ENCODE measurements around the gene PBXIP1.

PBXIP1 gene

DNA sequence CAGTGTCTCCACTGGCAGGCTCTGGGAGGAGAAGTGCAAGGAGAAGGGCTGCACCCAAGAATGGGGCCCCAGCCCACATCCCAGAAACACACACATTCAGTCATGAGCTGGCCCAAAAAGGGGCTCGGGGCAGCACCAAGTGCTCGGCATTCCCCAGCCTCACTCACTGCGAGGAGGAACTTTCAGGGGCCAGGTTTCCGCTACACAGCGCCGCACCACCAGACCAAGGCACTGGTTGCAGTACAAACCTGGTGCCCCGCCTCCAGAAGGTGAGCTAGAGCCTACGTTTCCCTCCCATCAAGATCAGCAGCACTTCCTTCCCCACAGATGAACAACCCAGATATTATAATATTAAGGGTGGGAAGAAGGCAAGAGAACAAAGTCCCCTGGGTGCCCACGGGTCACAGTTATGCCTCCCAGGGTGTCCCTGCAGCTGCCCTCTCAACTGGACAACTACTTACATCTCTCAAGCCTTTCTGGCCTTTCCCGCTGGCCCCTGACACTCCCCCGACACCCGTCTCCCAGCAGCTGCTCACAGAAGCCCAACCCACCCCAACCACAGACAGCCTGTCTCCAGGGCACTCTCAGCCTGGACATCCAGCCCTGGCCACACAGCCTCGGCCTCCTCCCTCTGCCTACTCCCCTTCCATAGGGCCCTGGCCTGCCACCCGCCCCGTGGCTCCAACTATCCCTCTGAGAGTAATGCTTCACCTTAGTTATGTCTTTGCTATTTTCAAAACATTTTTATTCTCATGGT is 3.8 kb downstream of the PBXIP1 start:
- no peak for DNase-seq (ENCODE audit: low read depth)
- no peak overlapping the region for H3K4me3 ChIP-seq (replicated peaks; ENCODE audit: low read depth, low read length)
- TF ChIP-seq, protein P1, sequence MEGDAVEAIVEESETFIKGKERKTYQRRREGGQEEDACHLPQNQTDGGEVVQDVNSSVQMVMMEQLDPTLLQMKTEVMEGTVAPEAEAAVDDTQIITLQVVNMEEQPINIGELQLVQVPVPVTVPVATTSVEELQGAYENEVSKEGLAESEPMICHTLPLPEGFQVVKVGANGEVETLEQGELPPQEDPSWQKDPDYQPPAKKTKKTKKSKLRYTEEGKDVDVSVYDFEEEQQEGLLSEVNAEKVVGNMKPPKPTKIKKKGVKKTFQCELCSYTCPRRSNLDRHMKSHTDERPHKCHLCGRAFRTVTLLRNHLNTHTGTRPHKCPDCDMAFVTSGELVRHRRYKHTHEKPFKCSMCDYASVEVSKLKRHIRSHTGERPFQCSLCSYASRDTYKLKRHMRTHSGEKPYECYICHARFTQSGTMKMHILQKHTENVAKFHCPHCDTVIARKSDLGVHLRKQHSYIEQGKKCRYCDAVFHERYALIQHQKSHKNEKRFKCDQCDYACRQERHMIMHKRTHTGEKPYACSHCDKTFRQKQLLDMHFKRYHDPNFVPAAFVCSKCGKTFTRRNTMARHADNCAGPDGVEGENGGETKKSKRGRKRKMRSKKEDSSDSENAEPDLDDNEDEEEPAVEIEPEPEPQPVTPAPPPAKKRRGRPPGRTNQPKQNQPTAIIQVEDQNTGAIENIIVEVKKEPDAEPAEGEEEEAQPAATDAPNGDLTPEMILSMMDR (IDR thresholded peaks at IDR 0.05; ENCODE audit: low read length, missing control alignments), result no peak

DNA sequence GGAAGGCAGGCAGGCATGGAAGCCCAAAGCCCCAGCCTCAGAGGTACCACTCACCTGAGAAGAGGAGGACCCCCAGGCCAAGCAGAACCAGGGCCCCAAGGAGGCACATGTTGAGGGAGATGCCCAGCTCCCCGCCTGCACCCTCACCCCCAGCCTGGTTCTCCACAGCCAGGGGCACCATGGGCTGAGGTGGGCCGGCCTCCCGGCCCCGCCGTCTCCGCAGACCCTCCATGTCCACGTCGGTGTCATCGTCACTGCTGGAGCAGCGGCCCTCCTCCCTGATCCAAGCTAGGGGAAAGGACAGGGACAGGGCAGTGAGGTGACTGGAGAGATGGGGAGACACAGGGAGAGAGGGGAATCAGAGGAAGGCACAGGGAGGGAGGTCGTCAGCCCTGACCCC is 7.8 kb downstream of the PBXIP1 start:
- TF ChIP-seq, protein P1 (IDR thresholded peaks at IDR 0.05; ENCODE audit: low read length, missing control alignments), result no peak
- H3K4me3 ChIP-seq (replicated peaks; ENCODE audit: low read depth, low read length), result no peak overlapping the region
- no peak for DNase-seq (ENCODE audit: low read depth)

DNA sequence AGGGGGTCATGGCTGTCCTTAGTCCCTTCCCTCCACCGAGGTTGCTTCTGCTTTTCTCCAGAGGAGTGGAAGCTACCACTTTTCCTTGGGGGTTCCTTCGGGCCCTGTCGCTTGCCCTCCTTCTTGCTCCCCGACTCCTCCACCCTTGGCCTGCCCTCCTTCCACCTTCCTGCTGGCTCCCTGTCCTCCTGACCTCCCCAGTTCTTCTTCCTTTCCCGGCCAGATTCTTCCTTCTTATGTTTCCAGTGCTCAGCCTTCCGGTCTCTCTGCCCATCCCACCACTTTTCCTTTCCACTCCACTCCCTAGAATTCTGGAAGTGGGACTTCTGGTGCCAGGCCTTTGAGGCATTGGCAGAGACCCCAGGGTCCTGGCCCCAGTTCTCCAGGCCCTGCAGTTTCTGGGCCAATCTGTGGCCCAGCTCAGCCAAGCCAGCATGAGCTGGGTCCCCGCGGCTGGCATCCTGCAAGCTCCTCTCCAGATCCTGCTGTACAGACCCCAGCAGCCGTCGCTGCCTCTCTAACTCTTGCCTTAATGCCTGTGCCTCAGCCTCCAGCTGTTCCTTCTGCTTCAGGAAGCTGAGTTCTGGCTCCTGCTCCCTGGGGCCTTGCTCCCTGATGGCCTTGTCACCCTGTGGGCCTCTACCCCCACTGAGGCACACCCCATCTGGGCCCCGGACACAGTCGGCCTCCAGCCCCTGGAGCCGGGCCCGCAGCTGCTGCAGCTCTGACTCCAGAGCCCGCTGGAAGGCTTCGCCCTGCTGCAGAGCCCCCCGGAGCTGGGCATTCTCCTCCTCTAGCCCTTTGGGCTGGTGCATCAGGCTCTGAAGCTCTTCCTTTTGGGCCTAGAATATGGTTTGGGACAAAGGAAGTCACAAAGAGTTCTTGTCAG is 9.7 kb downstream of the PBXIP1 start:
- no peak overlapping the region for H3K4me3 ChIP-seq (replicated peaks; ENCODE audit: low read depth, low read length)
- TF ChIP-seq, protein P1 (IDR thresholded peaks at IDR 0.05; ENCODE audit: low read length, missing control alignments), result no peak
- no peak for DNase-seq (ENCODE audit: low read depth)

DNA sequence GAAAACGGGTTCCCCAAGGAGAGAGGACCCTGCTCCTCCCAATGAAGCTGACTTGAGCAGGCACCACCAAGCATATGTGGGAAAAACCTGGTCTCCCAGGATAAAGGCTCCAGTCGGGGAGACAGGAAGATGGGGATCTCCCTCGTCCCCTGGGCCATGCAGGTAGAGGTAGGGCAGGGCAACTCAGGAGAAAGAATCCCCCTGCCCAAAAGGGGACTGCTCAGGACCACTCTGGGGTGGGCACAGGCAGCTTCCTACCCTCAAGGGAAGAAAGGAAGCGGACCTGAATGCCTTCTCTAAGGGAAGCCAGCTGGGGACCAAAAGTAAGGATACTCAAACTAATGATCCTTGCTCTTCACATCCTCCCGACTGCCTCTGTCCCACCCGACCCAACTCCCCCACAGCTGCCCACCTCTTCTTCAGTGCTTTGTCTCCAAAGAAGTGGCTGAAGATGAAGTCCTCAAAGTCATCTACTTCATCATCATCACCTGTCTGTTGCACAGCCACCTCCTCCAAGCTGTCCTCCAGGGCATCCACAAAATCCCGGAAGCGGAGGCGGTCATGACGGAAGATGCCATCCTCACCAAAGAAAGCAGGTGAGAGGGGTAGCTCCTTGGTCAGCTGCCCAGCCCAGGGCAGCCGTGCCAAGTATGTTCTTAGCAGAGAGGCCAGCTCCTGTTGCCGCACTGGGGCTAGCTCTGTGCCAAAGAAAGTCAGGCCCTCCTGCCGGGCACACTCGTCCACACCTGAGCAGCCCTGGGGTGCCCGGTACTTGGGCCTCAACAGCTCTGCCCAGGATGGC is 10.5 kb downstream of the PBXIP1 start:
- H3K4me3 ChIP-seq (replicated peaks; ENCODE audit: low read depth, low read length), result no peak overlapping the region
- TF ChIP-seq, protein P1 (IDR thresholded peaks at IDR 0.05; ENCODE audit: low read length, missing control alignments), result no peak
- DNase-seq (ENCODE audit: low read depth), result no peak

DNA sequence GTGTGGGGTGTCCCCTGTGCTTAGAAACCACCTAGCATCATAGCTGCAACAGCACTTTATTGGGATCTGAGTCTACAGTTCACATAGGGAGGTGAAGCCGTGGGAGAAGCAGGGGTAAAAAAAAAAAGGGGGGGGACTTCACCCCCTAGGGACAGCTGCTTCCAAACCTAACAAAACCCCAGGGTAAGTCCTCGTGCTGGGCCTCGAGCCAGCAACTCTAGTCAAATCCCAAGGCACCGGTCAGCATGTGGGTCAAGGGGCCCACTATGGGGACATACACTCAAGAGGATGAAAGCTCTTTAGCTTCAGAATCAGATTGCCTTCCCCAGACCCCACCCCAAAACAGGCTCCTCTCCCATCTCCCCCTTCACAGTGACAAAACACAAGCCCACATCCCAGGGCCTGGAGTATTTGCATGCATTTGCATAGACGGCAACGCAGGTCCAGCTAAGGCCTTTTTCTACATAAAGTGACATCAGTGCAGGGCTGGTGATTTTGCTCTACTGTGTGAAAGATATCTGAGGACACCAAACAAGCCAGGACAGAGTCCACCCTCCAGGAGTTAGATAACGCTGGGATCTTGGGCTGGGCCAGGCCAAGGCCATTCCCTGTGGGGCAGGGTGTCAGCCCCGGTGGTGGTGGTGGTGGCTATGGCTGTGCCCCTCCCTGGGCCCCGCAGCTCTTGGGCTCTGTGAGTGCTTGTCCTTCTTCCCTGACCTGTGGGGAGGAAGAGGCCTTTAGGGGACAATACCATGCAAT is 11.3 kb downstream of the PBXIP1 start:
- DNase-seq (ENCODE audit: low read depth), result no peak
- TF ChIP-seq, protein P1 (IDR thresholded peaks at IDR 0.05; ENCODE audit: low read length, missing control alignments), result no peak
- H3K4me3 ChIP-seq (replicated peaks; ENCODE audit: low read depth, low read length), result no peak overlapping the region
